Astrocyte of the cerebellum (primary cell): ENCODE data around the gene MCTP2.

Source experiments
- DNase-seq: peaks from one replicate; pipeline ENCODE4 v3.0.0-alpha.2; 2011; ENCODE audit warnings: low read depth
- H3K4me3 ChIP-seq: 2 replicates; pipeline ENCODE4 v1.5.1; 2011; ENCODE audit warnings: mild to moderate bottlenecking, low read depth, low read length, moderate library complexity
- in situ Hi-C: cut with HindIII; loops from 2 replicates; pipeline ENCODE4 v1.10.0; 2017; ENCODE audit warnings: low sequenced_read_pairs
- TF ChIP-seq, protein P1 (sequence below): IDR thresholded peaks from 2 replicates; pipeline ENCODE4 v1.5.1; 2012; ENCODE audit warnings: low read length, low read depth, moderate library complexity, mild to moderate bottlenecking; ENCODE audit errors: missing control alignments

The MCTP2 gene

DNA sequence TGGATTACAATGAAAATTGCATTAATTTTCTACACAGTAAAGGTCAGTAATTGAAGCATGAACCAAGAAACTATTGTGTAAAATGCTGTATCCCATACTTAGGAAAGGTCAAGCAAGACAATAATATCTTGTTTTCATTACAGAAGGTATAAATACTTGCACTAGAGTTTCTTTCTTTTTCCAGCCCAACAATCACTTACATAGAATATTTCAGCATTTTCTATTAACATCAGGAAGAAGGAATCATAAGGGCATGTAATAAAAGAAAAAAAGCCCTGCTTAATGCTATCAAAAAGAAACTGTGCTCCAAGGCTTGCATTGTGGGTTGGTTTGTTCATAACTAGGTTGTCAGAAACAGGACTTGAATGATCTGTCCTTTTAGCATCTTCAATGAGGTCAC is 215.1 kb downstream of the MCTP2 start:
- H3K4me3 ChIP-seq, result no peak overlapping the region
- in situ Hi-C loops, result no loop called here
- no peak for DNase-seq
- TF ChIP-seq, protein P1, sequence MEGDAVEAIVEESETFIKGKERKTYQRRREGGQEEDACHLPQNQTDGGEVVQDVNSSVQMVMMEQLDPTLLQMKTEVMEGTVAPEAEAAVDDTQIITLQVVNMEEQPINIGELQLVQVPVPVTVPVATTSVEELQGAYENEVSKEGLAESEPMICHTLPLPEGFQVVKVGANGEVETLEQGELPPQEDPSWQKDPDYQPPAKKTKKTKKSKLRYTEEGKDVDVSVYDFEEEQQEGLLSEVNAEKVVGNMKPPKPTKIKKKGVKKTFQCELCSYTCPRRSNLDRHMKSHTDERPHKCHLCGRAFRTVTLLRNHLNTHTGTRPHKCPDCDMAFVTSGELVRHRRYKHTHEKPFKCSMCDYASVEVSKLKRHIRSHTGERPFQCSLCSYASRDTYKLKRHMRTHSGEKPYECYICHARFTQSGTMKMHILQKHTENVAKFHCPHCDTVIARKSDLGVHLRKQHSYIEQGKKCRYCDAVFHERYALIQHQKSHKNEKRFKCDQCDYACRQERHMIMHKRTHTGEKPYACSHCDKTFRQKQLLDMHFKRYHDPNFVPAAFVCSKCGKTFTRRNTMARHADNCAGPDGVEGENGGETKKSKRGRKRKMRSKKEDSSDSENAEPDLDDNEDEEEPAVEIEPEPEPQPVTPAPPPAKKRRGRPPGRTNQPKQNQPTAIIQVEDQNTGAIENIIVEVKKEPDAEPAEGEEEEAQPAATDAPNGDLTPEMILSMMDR, result no peak

DNA sequence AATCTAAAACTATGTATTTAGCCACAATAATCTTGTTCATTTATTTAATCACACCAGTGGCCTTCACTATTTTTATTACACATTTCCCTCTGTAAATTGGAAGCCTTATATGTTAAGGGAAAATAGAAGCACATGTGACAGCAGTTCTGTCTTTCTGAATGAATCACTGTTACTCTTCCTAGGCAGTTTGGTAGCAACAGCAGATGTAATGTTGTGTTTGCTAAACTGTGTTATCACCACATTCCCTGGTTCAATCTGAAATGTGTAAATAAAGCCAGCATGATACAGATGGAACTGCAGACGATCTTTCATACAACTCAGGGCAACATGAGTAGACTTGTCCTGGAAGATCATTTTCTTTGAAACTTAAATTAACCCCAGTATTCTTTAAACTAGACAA is 220.1 kb downstream of the MCTP2 start:
- DNase-seq, result no peak
- in situ Hi-C loops, result no loop called here
- H3K4me3 ChIP-seq, result no peak overlapping the region
- TF ChIP-seq, protein P1, result no peak

DNA sequence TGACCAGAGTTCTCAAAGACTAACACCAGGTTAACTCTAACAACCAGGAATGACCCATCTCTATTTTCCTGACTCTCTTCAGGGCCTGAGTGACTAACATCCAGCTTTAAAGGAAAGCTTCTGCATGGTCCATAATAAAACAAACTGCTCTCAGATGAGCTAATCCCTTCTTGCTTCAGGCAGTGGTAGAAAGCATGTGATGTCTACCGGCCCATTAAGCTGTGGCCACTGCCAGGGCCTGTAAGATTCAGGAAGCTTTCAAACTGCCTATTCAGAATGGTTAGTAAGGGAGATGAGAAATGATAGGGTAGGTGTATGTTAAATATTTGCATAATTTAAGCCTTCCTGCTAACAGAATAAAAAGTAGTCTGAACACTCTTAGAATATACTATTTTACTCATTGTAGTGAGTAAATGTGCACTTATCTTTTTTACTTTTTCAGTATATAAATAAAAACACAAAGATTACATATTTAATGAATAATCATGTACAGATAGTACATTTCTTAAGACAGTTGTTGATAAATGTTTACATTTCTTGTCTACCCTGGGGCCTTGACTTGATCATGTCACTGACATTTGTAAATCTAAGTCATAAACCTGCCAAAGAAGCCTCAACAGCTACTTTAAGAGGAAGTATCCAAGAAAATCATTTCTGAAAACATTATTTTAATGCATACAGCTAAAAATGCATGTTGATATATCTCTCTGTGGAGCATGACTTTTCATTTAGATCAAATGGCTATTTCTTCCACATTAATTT is 222.0 kb downstream of the MCTP2 start:
- TF ChIP-seq, protein P1, result no peak
- DNase-seq, result no peak
- in situ Hi-C loops, result no loop called here

DNA sequence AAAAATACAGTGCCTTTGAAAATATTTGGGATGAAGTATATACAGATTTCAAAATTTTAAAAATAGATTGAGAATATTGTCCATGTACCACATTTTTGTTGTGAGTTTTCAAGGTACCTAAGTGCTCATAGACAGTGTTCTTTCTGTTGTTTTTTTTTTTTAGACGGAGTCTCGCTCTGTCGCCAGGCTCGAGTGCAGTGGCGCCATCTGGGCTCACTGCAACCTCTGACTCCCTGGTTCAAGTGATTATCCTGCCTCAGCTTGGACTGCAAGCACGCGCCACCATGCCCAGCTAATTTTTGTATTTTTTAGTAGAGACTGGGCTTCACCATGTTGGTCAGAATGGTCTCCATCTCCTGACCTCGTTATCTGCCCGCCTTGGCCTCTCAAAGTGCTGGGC is 223.9 kb downstream of the MCTP2 start:
- TF ChIP-seq, protein P1, result no peak
- in situ Hi-C loops, result no loop called here
- H3K4me3 ChIP-seq, result no peak overlapping the region
- DNase-seq, result no peak

More for the DNA sequence above, 222.0 kb downstream of the MCTP2 start:
- no peak overlapping the region for H3K4me3 ChIP-seq

DNA sequence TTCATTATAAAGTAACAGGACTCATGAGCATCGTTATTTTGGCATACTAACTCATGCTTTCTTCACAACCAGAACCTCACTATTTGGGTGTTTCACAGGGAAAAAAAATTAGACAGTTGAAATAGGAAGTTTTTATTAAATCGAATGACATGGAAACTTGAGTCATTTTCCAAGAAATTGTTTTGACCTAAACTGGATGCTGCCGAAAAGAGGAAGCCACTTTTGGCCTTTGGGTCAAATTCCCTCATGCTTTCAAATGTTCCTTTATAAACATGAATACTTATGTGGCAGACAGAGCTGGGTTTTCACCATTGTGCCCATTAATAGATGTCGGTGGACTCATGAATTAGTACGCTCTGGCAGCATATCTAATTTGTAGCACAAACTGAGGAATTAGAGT is 224.9 kb downstream of the MCTP2 start:
- no peak for DNase-seq
- H3K4me3 ChIP-seq, result no peak overlapping the region
- in situ Hi-C loops, result no loop called here
- TF ChIP-seq, protein P1, result no peak

DNA sequence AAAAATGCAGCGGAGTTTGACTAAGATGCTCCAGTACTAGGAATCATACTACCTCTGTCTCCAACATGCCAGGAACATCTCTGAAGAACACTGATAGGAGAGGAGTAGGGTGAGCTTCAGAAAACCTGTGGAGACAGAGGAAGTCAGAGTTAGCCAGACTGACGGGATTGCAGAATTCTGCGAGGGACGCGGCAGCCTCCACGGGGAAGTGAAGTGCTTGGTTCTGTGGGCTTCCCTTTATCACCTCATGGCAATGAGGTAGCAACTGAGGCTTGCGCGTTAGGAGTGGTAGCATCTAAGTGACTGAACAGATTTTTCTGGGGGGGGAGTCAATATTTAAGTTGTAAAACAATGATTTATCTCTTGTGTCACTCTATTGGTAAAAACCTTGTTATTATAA is 226.3 kb downstream of the MCTP2 start:
- DNase-seq, result no peak

More for the DNA sequence above, 226.3 kb downstream of the MCTP2 start:
- TF ChIP-seq, protein P1, result no peak
- in situ Hi-C loops, result no loop called here
- no peak overlapping the region for H3K4me3 ChIP-seq
